H1 (cell line): ENCODE results near the gene CTNNA3.

Experiments
- CREB1 ChIP-seq: IDR thresholded peaks from 2 replicates; pipeline ENCODE4 v1.6.1; 2012; ENCODE audit warnings: inconsistent platforms
- CTCF ChIP-seq, 3 experiments: IDR thresholded peaks; 1 replicate in 2 of 3; 2 replicates in 1 of 3; pipeline versions ENCODE4 v1.5.1 to v1.6.1; 2011; ENCODE audit warnings: low read length in 3 of 3, mild to moderate bottlenecking in 3 of 3, inconsistent platforms in 2 of 3, low read depth in 1 of 3, moderate library complexity in 1 of 3; ENCODE audit not compliant: insufficient read depth in 1 of 3; ENCODE audit errors: control extremely low read depth in 1 of 3
- EGR1 ChIP-seq: IDR thresholded peaks from 2 replicates; pipeline ENCODE4 v1.6.1; 2011; ENCODE audit warnings: low read depth, low read length, borderline replicate concordance
- EP300 ChIP-seq, 2 experiments: IDR thresholded peaks; 1 replicate in 1 of 2; 2 replicates in 1 of 2; pipeline ENCODE4 v1.6.1; 2011 to 2012; ENCODE audit warnings: low read depth in 2 of 2, low read length in 2 of 2, mild to moderate bottlenecking in 2 of 2, borderline replicate concordance in 1 of 2, inconsistent platforms in 1 of 2, moderate library complexity in 1 of 2
- POLR2A ChIP-seq, 2 experiments: IDR thresholded peaks; 1 replicate in 1 of 2; 2 replicates in 1 of 2; pipeline ENCODE4 v1.6.1; 2011; ENCODE audit warnings: low read depth in 2 of 2, low read length in 2 of 2, mild to moderate bottlenecking in 2 of 2; ENCODE audit errors: control extremely low read depth in 1 of 2
- POLR2AphosphoS5 ChIP-seq: IDR thresholded peaks from 2 replicates; pipeline ENCODE4 v1.6.1; 2011; ENCODE audit warnings: low read depth, low read length
- RNF2 ChIP-seq: fragments of 200-900, 300-1000 bp; sonication (generic); IDR thresholded peaks from 2 replicates; pipeline ENCODE4 v1.7.1; 2016; ENCODE audit warnings: borderline replicate concordance, low read depth, mild to moderate bottlenecking, antibody characterized with exemption, low read length; ENCODE audit not compliant: poor library complexity, severe bottlenecking; ENCODE audit errors: missing control alignments
- SIRT6 ChIP-seq: IDR thresholded peaks from one replicate; pipeline ENCODE4 v1.7.1; 2012; ENCODE audit warnings: low read length, inconsistent platforms
- SIX5 ChIP-seq: IDR thresholded peaks from 2 replicates; pipeline ENCODE4 v1.6.1; 2011; ENCODE audit warnings: mild to moderate bottlenecking, low read depth, low read length
- SRF ChIP-seq: IDR thresholded peaks from 2 replicates; pipeline ENCODE4 v1.6.1; 2011; ENCODE audit warnings: mild to moderate bottlenecking, low read depth, low read length, moderate library complexity
- TEAD4 ChIP-seq: IDR thresholded peaks from 2 replicates; pipeline ENCODE4 v1.6.1; 2012; ENCODE audit warnings: low read depth, low read length, inconsistent platforms, mixed read lengths
- YY1 ChIP-seq: IDR thresholded peaks from 2 replicates; pipeline ENCODE4 v1.6.1; 2011; ENCODE audit warnings: low read depth, mild to moderate bottlenecking, low read length
- ZNF274 ChIP-seq: IDR thresholded peaks from 2 replicates; pipeline ENCODE4 v1.7.0; 2012; ENCODE audit warnings: low read length, borderline replicate concordance; ENCODE audit errors: extremely low read depth
- TF ChIP-seq, protein P1 (sequence below): IDR thresholded peaks from 2 replicates; pipeline ENCODE4 v1.6.1; 2012; ENCODE audit warnings: inconsistent platforms

DNA sequence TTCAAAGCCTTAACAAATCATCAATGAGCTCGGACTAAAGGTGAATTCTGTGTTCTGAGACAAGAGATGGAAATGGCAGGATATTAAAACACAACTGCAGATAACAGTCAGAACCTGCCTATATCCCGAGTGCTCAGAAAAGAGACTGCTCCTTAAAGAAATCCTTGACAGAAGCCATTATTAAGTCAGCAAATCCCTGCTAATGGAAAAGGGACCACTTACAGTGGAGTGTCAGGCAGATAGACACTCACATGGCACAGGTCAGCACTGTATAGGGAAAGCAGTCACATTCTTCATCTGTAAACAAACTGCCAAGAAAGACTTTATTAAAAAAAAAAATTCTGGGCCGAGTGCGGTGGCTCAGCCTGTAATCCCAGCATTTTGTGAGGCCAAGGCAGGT is 917.6 kb downstream of the CTNNA3 start:
- TF ChIP-seq SIRT6 (no peak), POLR2AphosphoS5 (no peak), POLR2A (IDR thresholded peaks at IDR 0.05; ENCODE audit: control extremely low read depth in 1 of 2, low read depth in 2 of 2, low read length in 2 of 2) (no peak), CTCF (IDR thresholded peaks at IDR 0.05; ENCODE audit: control extremely low read depth in 1 of 3, insufficient read depth in 1 of 3, low read depth in 1 of 3, low read length in 3 of 3) (no peak), RNF2 (no peak), TEAD4 (no peak), ZNF274 (no peak), EGR1 (no peak), CREB1 (no peak), SRF (no peak), EP300 (IDR thresholded peaks at IDR 0.05; ENCODE audit: borderline replicate concordance in 1 of 2, low read depth in 2 of 2, low read length in 2 of 2) (no peak), YY1 (no peak), SIX5 (no peak)
- TF ChIP-seq, protein P1, sequence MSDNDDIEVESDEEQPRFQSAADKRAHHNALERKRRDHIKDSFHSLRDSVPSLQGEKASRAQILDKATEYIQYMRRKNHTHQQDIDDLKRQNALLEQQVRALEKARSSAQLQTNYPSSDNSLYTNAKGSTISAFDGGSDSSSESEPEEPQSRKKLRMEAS, result no peak
